Measurements from ENCODE around the gene CTNNA3. TPM values are rescaled to one million over a fixed set of nuclear protein-coding genes. Genes with fewer than 3 reads are reported as not detected.

CTNNA3 gene
- total and polyA plus RNA-seq, 2 of the 4 experiments (the other 2 are of a cell fraction) = 0.19 to 0.90 TPM

- H4K5ac ChIP-seq (ENCODE audit: low read depth, low read length) = no peak overlapping the region
Observed at GRCh38 chr10:66555061-66555460, 1140.9 kb downstream of the CTNNA3 start.

More at GRCh38 chr10:66555061-66555460, 1140.9 kb downstream of the CTNNA3 start:
- H2BK15ac ChIP-seq (ENCODE audit: low read depth, low read length) = no peak overlapping the region
- no peaks in the 10 kb centered on the region for H3K79me1 ChIP-seq (ENCODE audit: low read depth in 1 of 2, low read length in 2 of 2)
- H3K27ac ChIP-seq (ENCODE audit: insufficient read depth, low read length) = no peak overlapping the region
- in situ Hi-C loops (cut with MboI; ENCODE audit: low sequenced_read_pairs) (no loop called here), intact Hi-C loops (cut with micrococcal nuclease) (no loop called here), dilution Hi-C loops (cut with HindIII; ENCODE audit: low sequenced_read_pairs, unreplicated experiment) (no loop called here)
- no peak overlapping the region for H3K4ac ChIP-seq (ENCODE audit: low read depth, low read length)
- H3K18ac ChIP-seq (ENCODE audit: low read depth, low read length) = no peak overlapping the region
- POLR2A ChIA-PET (ENCODE audit: unreplicated experiment) = no interaction called here
- no peak overlapping the region for H2BK20ac ChIP-seq (ENCODE audit: low read depth, low read length)
- H2AFZ ChIP-seq (replicated peaks; ENCODE audit: low read length, poor library complexity) = no peak overlapping the region
- no peak overlapping the region for H4K8ac ChIP-seq (ENCODE audit: low read depth in 2 of 2, low read length in 2 of 2)
- H3K36me3 ChIP-seq (ENCODE audit: control insufficient read depth, insufficient read depth, low read length) = no peaks in the 10 kb centered on the region
- no peak overlapping the region for H3K9ac ChIP-seq (ENCODE audit: low read depth, low read length)
- no peak overlapping the region for H4K91ac ChIP-seq (ENCODE audit: insufficient read depth, low read depth, low read length)
- no peak for ATAC-seq (ENCODE audit: low read depth)
- no peak overlapping the region for H2BK5ac ChIP-seq (ENCODE audit: low read depth, low read length, poor library complexity, severe bottlenecking)
- no peak overlapping the region for H3K56ac ChIP-seq (ENCODE audit: extremely low read depth, insufficient read depth, low read length)
- H3K4me3 ChIP-seq (ENCODE audit: insufficient read depth, low read depth, low read length) = no peak overlapping the region
- H3K9me3 ChIP-seq (ENCODE audit: control insufficient read depth, insufficient read depth, low read length) = no peaks in the 10 kb centered on the region
- no peaks in the 10 kb centered on the region for H4K20me1 ChIP-seq (ENCODE audit: insufficient read depth, low read length)
- H3K4me2 ChIP-seq (ENCODE audit: low read depth, low read length) = no peak overlapping the region
- BruUV-seq (replicated peaks) = no TSS peak
- no peaks in the 10 kb centered on the region for H3K4me1 ChIP-seq (ENCODE audit: control insufficient read depth, insufficient read depth, low read length)
- no peak overlapping the region for H2AK5ac ChIP-seq (ENCODE audit: low read depth, low read length)
- no peak overlapping the region for H2BK120ac ChIP-seq (ENCODE audit: low read depth, low read length)
- no CpG with 5 or more reads among the region's 2 CpGs for WGBS, 2 experiments (ENCODE audit: extremely low coverage in 2 of 2, insufficient read length in 1 of 2)
- CTCF ChIA-PET = no interaction called here
- H3K27me3 ChIP-seq (ENCODE audit: control insufficient read depth, insufficient read depth, low read length) = no peaks in the 10 kb centered on the region
- no peak overlapping the region for H3K14ac ChIP-seq (replicated peaks; ENCODE audit: low read depth, low read length)
- DNase-seq = no peak
- no peak for TF ChIP-seq CTCF (conservative IDR thresholded peaks at IDR 0.05; ENCODE audit: low read depth, low read length)
- no peak for TF ChIP-seq RAD21 (IDR thresholded peaks at IDR 0.05; ENCODE audit: low read length)
- TF ChIP-seq CHD1 (IDR thresholded peaks at IDR 0.05; ENCODE audit: low read depth, low read length) = no peak
- no peak for TF ChIP-seq SMC3 (IDR thresholded peaks at IDR 0.05; ENCODE audit: low read depth, low read length)
- TF ChIP-seq BHLHE40 (IDR thresholded peaks at IDR 0.05; ENCODE audit: low read depth, low read length) = no peak
- no peak for TF ChIP-seq POLR2A (IDR thresholded peaks at IDR 0.05; ENCODE audit: low read depth, low read length)
- TF ChIP-seq NFE2L2 (IDR thresholded peaks at IDR 0.05; ENCODE audit: low read depth, low read length) = no peak
- TF ChIP-seq CEBPB (IDR thresholded peaks at IDR 0.05; ENCODE audit: low read depth, low read length) = no peak
- no peak for TF ChIP-seq USF2 (IDR thresholded peaks at IDR 0.05; ENCODE audit: low read depth, low read length)
- TF ChIP-seq MXI1 (IDR thresholded peaks at IDR 0.05; ENCODE audit: borderline replicate concordance, low read depth, low read length) = no peak
- TF ChIP-seq RFX5 (IDR thresholded peaks at IDR 0.05; ENCODE audit: low read depth, low read length) = no peak
- H2AK9ac ChIP-seq (replicated peaks; ENCODE audit: low read depth, low read length, poor library complexity) = no peak overlapping the region
- H3K9me1 ChIP-seq (ENCODE audit: insufficient read depth, low read length) = no peaks in the 10 kb centered on the region
- H3K23ac ChIP-seq (ENCODE audit: low read depth, low read length) = no peak overlapping the region
